Measurements from ENCODE around the gene SF3A2.

SF3A2 gene

GRCh38 chr19:2207991-2208860 lies 28.4 kb upstream of the SF3A2 start:
- TF ChIP-seq CTCF (conservative IDR thresholded peaks at IDR 0.05; ENCODE audit: control insufficient read depth, insufficient read depth, low read depth, low read length) = no peak
- H3K4me3 ChIP-seq (ENCODE audit: control insufficient read depth, low read depth, low read length) = no peak overlapping the region
- peak; percentile 74 for DNase-seq (ENCODE audit: low read depth)

GRCh38 chr19:2208975-2209374 lies 27.6 kb upstream of the SF3A2 start:
- no peak for TF ChIP-seq CTCF (conservative IDR thresholded peaks at IDR 0.05; ENCODE audit: control insufficient read depth, insufficient read depth, low read depth, low read length)
- H3K4me3 ChIP-seq (ENCODE audit: control insufficient read depth, low read depth, low read length) = no peak overlapping the region
- no peak for DNase-seq (ENCODE audit: low read depth)

- no peak for TF ChIP-seq CTCF (conservative IDR thresholded peaks at IDR 0.05; ENCODE audit: control insufficient read depth, insufficient read depth, low read depth, low read length)
- DNase-seq (ENCODE audit: low read depth) = no peak
- H3K4me3 ChIP-seq (ENCODE audit: control insufficient read depth, low read depth, low read length) = no peak overlapping the region
Measured at GRCh38 chr19:2209408-2209807, 27.2 kb upstream of the SF3A2 start.

GRCh38 chr19:2210206-2210605 lies 26.4 kb upstream of the SF3A2 start:
- TF ChIP-seq CTCF (conservative IDR thresholded peaks at IDR 0.05; ENCODE audit: control insufficient read depth, insufficient read depth, low read depth, low read length) = no peak
- no peak overlapping the region for H3K4me3 ChIP-seq (ENCODE audit: control insufficient read depth, low read depth, low read length)
- DNase-seq (ENCODE audit: low read depth) = no peak

GRCh38 chr19:2210987-2211740 lies 25.5 kb upstream of the SF3A2 start:
- no peak for DNase-seq (ENCODE audit: low read depth)
- H3K4me3 ChIP-seq (ENCODE audit: control insufficient read depth, low read depth, low read length) = no peak overlapping the region
- TF ChIP-seq CTCF (conservative IDR thresholded peaks at IDR 0.05; ENCODE audit: control insufficient read depth, insufficient read depth, low read depth, low read length) = no peak

- DNase-seq (ENCODE audit: low read depth) = no peak
- no peak overlapping the region for H3K4me3 ChIP-seq (ENCODE audit: control insufficient read depth, low read depth, low read length)
- TF ChIP-seq CTCF (conservative IDR thresholded peaks at IDR 0.05; ENCODE audit: control insufficient read depth, insufficient read depth, low read depth, low read length) = no peak
Measured at GRCh38 chr19:2212861-2213711, 23.5 kb upstream of the SF3A2 start.
